Measurements from ENCODE around the gene PAQR4.

PAQR4 gene

GRCh38 chr16:3012828-3013420 lies 43.8 kb downstream of the PAQR4 start, which contains the start of gene CLDN9:
CLDN9 (plus strand) TSS chr16:3012923; CDS start chr16:3013363, 440 bp downstream.
- ATAC-seq = no peak
- Mint-ChIP-seq H3K4me1 (peaks cover 17% of the 10 kb centered on the region), H3K4me3 (peak within 1 kb of the TSS in 1 of 2 donors; percentile 41), H3K27ac (no peak within 1 kb of the TSS), H3K9me3 (no peaks in the 10 kb centered on the region), H3K27me3 (peaks cover 59% of the 10 kb centered on the region)
- no peak for DNase-seq

- ATAC-seq (no peak), DNase-seq (no peak)
- Mint-ChIP-seq H3K9me3 (no peaks in the 10 kb centered on the region), H3K4me3 (no peak overlapping the region), H3K27ac (no peak overlapping the region), H3K27me3 (peaks cover 59% of the 10 kb centered on the region), H3K4me1 (peaks cover 17% of the 10 kb centered on the region)
Measured at GRCh38 chr16:3013491-3013951, 44.4 kb downstream of the PAQR4 start.

- H3K27ac Mint-ChIP-seq = no peak overlapping the region
- H3K27me3 Mint-ChIP-seq = peaks cover 62% of the 10 kb centered on the region
- no peak for ATAC-seq
- H3K4me1 Mint-ChIP-seq = peaks cover 18% of the 10 kb centered on the region
- no peak for DNase-seq
- no peak overlapping the region for H3K4me3 Mint-ChIP-seq
- no peaks in the 10 kb centered on the region for H3K9me3 Mint-ChIP-seq
Measured at GRCh38 chr16:3013998-3014690, 45.0 kb downstream of the PAQR4 start.

GRCh38 chr16:3014971-3015370 lies 45.8 kb downstream of the PAQR4 start:
- H3K27me3 Mint-ChIP-seq = peaks cover 68% of the 10 kb centered on the region
- DNase-seq (no peak), ATAC-seq (no peak)
- H3K4me1 Mint-ChIP-seq = peaks cover 26% of the 10 kb centered on the region
- no peak overlapping the region for H3K27ac Mint-ChIP-seq
- no peaks in the 10 kb centered on the region for H3K9me3 Mint-ChIP-seq
- no peak overlapping the region for H3K4me3 Mint-ChIP-seq

GRCh38 chr16:3015865-3016521 lies 46.8 kb downstream of the PAQR4 start:
- no peak overlapping the region for H3K4me3 Mint-ChIP-seq
- H3K4me1 Mint-ChIP-seq = peaks cover 36% of the 10 kb centered on the region
- H3K9me3 Mint-ChIP-seq = no peaks in the 10 kb centered on the region
- peaks cover 72% of the 10 kb centered on the region for H3K27me3 Mint-ChIP-seq
- ATAC-seq = no peak
- DNase-seq = no peak
- no peak overlapping the region for H3K27ac Mint-ChIP-seq

GRCh38 chr16:3017344-3017743 lies 48.2 kb downstream of the PAQR4 start:
- no peak overlapping the region for H3K27ac Mint-ChIP-seq
- no peak for ATAC-seq
- H3K9me3 Mint-ChIP-seq = no peaks in the 10 kb centered on the region
- no peak for DNase-seq
- H3K27me3 Mint-ChIP-seq = peaks cover 59% of the 10 kb centered on the region
- H3K4me3 Mint-ChIP-seq = no peak overlapping the region
- H3K4me1 Mint-ChIP-seq = peaks cover 48% of the 10 kb centered on the region

GRCh38 chr16:3017794-3018506 lies 48.8 kb downstream of the PAQR4 start, which contains the start of gene CLDN6:
CLDN6 (minus strand) TSS chr16:3018183; CDS start chr16:3016021, 2,162 bp downstream.
- peak within 1 kb of the TSS in 1 of 2 donors; percentile 46 for H3K4me3 Mint-ChIP-seq
- no peaks in the 10 kb centered on the region for H3K9me3 Mint-ChIP-seq
- no peak within 1 kb of the TSS for H3K27ac Mint-ChIP-seq
- peak; percentile 46 to 60 for DNase-seq
- ATAC-seq = no peak
- peaks cover 53% of the 10 kb centered on the region for H3K27me3 Mint-ChIP-seq
- peaks cover 52% of the 10 kb centered on the region for H3K4me1 Mint-ChIP-seq

- Mint-ChIP-seq H3K4me3 (peak overlapping the region; percentile 85), H3K4me1 (peaks cover 66% of the 10 kb centered on the region), H3K9me3 (no peaks in the 10 kb centered on the region), H3K27me3 (peaks cover 36% of the 10 kb centered on the region), H3K27ac (no peak overlapping the region)
- no peak for DNase-seq
- ATAC-seq = no peak
Measured at GRCh38 chr16:3019594-3020246, 50.6 kb downstream of the PAQR4 start.

- Mint-ChIP-seq H3K4me1 (peaks cover 70% of the 10 kb centered on the region), H3K9me3 (no peaks in the 10 kb centered on the region), H3K4me3 (peak within 1 kb of the TSS; percentile 85), H3K27ac (peak within 1 kb of the TSS; percentile 69 to 96), H3K27me3 (peaks cover 35% of the 10 kb centered on the region)
- DNase-seq = peak; percentile 68 to 70
- peak; percentile 29 for ATAC-seq
Measured at GRCh38 chr16:3020247-3020603, 51.1 kb downstream of the PAQR4 start, which contains the start of gene TNFRSF12A. TNFRSF12A (plus strand) TSS chr16:3020368; CDS start chr16:3020398, 30 bp downstream.

- DNase-seq (peak; percentile 53 to 59), ATAC-seq (peak; percentile 40)
- peaks cover 76% of the 10 kb centered on the region for H3K4me1 Mint-ChIP-seq
- H3K4me3 Mint-ChIP-seq = peak overlapping the region; percentile 85
- peaks cover 35% of the 10 kb centered on the region for H3K27me3 Mint-ChIP-seq
- no peaks in the 10 kb centered on the region for H3K9me3 Mint-ChIP-seq
- H3K27ac Mint-ChIP-seq = peak overlapping the region; percentile 69 to 96
Measured at GRCh38 chr16:3020604-3021448, 51.7 kb downstream of the PAQR4 start.

GRCh38 chr16:3021449-3022207 lies 52.5 kb downstream of the PAQR4 start:
- Mint-ChIP-seq H3K4me1 (peaks cover 77% of the 10 kb centered on the region), H3K27ac (peak overlapping the region; percentile 65 to 96), H3K4me3 (peak overlapping the region; percentile 85), H3K27me3 (peaks cover 34% of the 10 kb centered on the region), H3K9me3 (no peaks in the 10 kb centered on the region)
- ATAC-seq (peak; percentile 42), DNase-seq (peak; percentile 72 to 76)

- peak overlapping the region; percentile 85 for H3K4me3 Mint-ChIP-seq
- peak; percentile 39 for ATAC-seq
- H3K9me3 Mint-ChIP-seq = no peaks in the 10 kb centered on the region
- H3K27ac Mint-ChIP-seq = peak overlapping the region; percentile 65 to 96
- DNase-seq = peak; percentile 77 to 85
- H3K4me1 Mint-ChIP-seq = peaks cover 77% of the 10 kb centered on the region
- H3K27me3 Mint-ChIP-seq = peaks cover 28% of the 10 kb centered on the region
Measured at GRCh38 chr16:3022208-3022683, 53.1 kb downstream of the PAQR4 start.

GRCh38 chr16:3022684-3023414 lies 53.7 kb downstream of the PAQR4 start:
- H3K9me3 Mint-ChIP-seq = no peaks in the 10 kb centered on the region
- H3K4me1 Mint-ChIP-seq = peaks cover 79% of the 10 kb centered on the region
- DNase-seq (no peak), ATAC-seq (no peak)
- H3K27me3 Mint-ChIP-seq = peaks cover 22% of the 10 kb centered on the region
- peak overlapping the region in 1 of 2 donors; percentile 89 for H3K27ac Mint-ChIP-seq
- H3K4me3 Mint-ChIP-seq = peak overlapping the region; percentile 85

Data from stimulated activated naive CD8-positive, alpha-beta T cell treated with anti-CD3 and anti-CD28 coated beads, Interleukin-15, amount 100 ng/mL, for 72 hours (primary cell).